ENCODE measurements around the gene NAAA. TPM values are rescaled to one million over a fixed set of nuclear protein-coding genes. Genes with fewer than 3 reads are reported as not detected.

NAAA gene
- total and polyA plus RNA-seq, 9 of the 15 experiments (the other 6 are each of a cell fraction or from before 2014, with no cell fraction given), result 1.3 to 7.9 (median 5.9) TPM

- no peak for TF ChIP-seq GMEB1 (CRISPR knock-in tag; IDR thresholded peaks at IDR 0.05)
Measured at GRCh38 chr4:75867130-75867529, 73.7 kb downstream of the NAAA start (continued).

Other genes with a start within 250 kb of the NAAA start
Only the 7 nearest of the 8 such genes appear.
- gene PPEF2, start 38.6 kb downstream of the NAAA start, total RNA-seq (2014; rRNA removed), result not detected in 2 replicates
- not detected in 2 replicates for gene PPEF2, start 38.6 kb downstream of the NAAA start, total RNA-seq (2014; rRNA removed; fragmentation: Illumina TruSeq; extraction: Trizol)
- gene PPEF2, start 38.6 kb downstream of the NAAA start, total RNA-seq (2015; rRNA removed; fragmentation: Illumina TruSeq; extraction: Trizol), result not detected in 2 replicates
- gene PPEF2, start 38.6 kb downstream of the NAAA start, total RNA-seq (2021), result not detected in 2 replicates
- not detected in 2 replicates for gene PPEF2, start 38.6 kb downstream of the NAAA start, polyA plus RNA-seq (2011; rRNA removed)
- not detected in 2 replicates for gene PPEF2, start 38.6 kb downstream of the NAAA start, polyA plus RNA-seq (2014; fragmentation: Illumina TruSeq; extraction: Trizol)
- not detected for gene PPEF2, start 38.6 kb downstream of the NAAA start, polyA plus RNA-seq (2014; fragmentation: Nextera tagmentation; extraction: Ambion mirVana)
- not detected in 2 replicates for gene PPEF2, start 38.6 kb downstream of the NAAA start, polyA plus RNA-seq (2014; rRNA removed)
- 28.2 and 42.6 TPM in 2 replicates for gene SDAD1, start 49.9 kb upstream of the NAAA start, total RNA-seq (2014; rRNA removed)
- 54.1 and 64.9 TPM in 2 replicates for gene SDAD1, start 49.9 kb upstream of the NAAA start, total RNA-seq (2014; rRNA removed; fragmentation: Illumina TruSeq; extraction: Trizol)
- 46.6 and 48.6 TPM in 2 replicates for gene SDAD1, start 49.9 kb upstream of the NAAA start, total RNA-seq (2015; rRNA removed; fragmentation: Illumina TruSeq; extraction: Trizol)
- gene SDAD1, start 49.9 kb upstream of the NAAA start, total RNA-seq (2021), result 47.8 and 54.3 TPM in 2 replicates
- 21.7 and 30.4 TPM in 2 replicates for gene SDAD1, start 49.9 kb upstream of the NAAA start, polyA plus RNA-seq (2011; rRNA removed)
- gene SDAD1, start 49.9 kb upstream of the NAAA start, polyA plus RNA-seq (2014; fragmentation: Illumina TruSeq; extraction: Trizol), result 57.4 and 61.7 TPM in 2 replicates
- 100 to 1,000 TPM in 1 of 2 experiments, 10 to 100 TPM in 1; 71.4 to 115 TPM for gene SDAD1, start 49.9 kb upstream of the NAAA start, polyA plus RNA-seq (2014; fragmentation: Nextera tagmentation; extraction: Ambion mirVana)
- 30.3 and 32.1 TPM in 2 replicates for gene SDAD1, start 49.9 kb upstream of the NAAA start, polyA plus RNA-seq (2014; rRNA removed)
- not detected in 2 replicates for gene CXCL9, start 66.5 kb upstream of the NAAA start, total RNA-seq (2014; rRNA removed)
- not detected in 2 replicates for gene CXCL9, start 66.5 kb upstream of the NAAA start, total RNA-seq (2014; rRNA removed; fragmentation: Illumina TruSeq; extraction: Trizol)
- not detected in 2 replicates for gene CXCL9, start 66.5 kb upstream of the NAAA start, total RNA-seq (2015; rRNA removed; fragmentation: Illumina TruSeq; extraction: Trizol)
- not detected in 2 replicates for gene CXCL9, start 66.5 kb upstream of the NAAA start, total RNA-seq (2021)
- not detected in 2 replicates for gene CXCL9, start 66.5 kb upstream of the NAAA start, polyA plus RNA-seq (2011; rRNA removed)
- gene CXCL9, start 66.5 kb upstream of the NAAA start, polyA plus RNA-seq (2014; fragmentation: Illumina TruSeq; extraction: Trizol), result not detected in 2 replicates
- gene CXCL9, start 66.5 kb upstream of the NAAA start, polyA plus RNA-seq (2014; fragmentation: Nextera tagmentation; extraction: Ambion mirVana), result not detected
- not detected in 2 replicates for gene CXCL9, start 66.5 kb upstream of the NAAA start, polyA plus RNA-seq (2014; rRNA removed)
- gene CXCL10, start 82.5 kb upstream of the NAAA start, total RNA-seq (2014; rRNA removed), result not detected in 2 replicates
- gene CXCL10, start 82.5 kb upstream of the NAAA start, total RNA-seq (2014; rRNA removed; fragmentation: Illumina TruSeq; extraction: Trizol), result not detected in 2 replicates
- gene CXCL10, start 82.5 kb upstream of the NAAA start, total RNA-seq (2015; rRNA removed; fragmentation: Illumina TruSeq; extraction: Trizol), result 0.15 TPM in 1 of 2 replicates, not detected in the other
- gene CXCL10, start 82.5 kb upstream of the NAAA start, total RNA-seq (2021), result 0.18 TPM in 1 of 2 replicates, not detected in the other
- not detected in 2 replicates for gene CXCL10, start 82.5 kb upstream of the NAAA start, polyA plus RNA-seq (2011; rRNA removed)
- not detected in 2 replicates for gene CXCL10, start 82.5 kb upstream of the NAAA start, polyA plus RNA-seq (2014; fragmentation: Illumina TruSeq; extraction: Trizol)
- under 1 TPM in 1 of 2 experiments, not detected in 1; 0.06 TPM for gene CXCL10, start 82.5 kb upstream of the NAAA start, polyA plus RNA-seq (2014; fragmentation: Nextera tagmentation; extraction: Ambion mirVana)
- 0.08 TPM in 1 of 2 replicates, not detected in the other for gene CXCL10, start 82.5 kb upstream of the NAAA start, polyA plus RNA-seq (2014; rRNA removed)
- gene CXCL11, start 95.1 kb upstream of the NAAA start, total RNA-seq (2014; rRNA removed), result 3.3 and 4.5 TPM in 2 replicates
- gene CXCL11, start 95.1 kb upstream of the NAAA start, total RNA-seq (2014; rRNA removed; fragmentation: Illumina TruSeq; extraction: Trizol), result 6.8 and 8.9 TPM in 2 replicates
- gene CXCL11, start 95.1 kb upstream of the NAAA start, total RNA-seq (2015; rRNA removed; fragmentation: Illumina TruSeq; extraction: Trizol), result 3.8 and 6.1 TPM in 2 replicates
- gene CXCL11, start 95.1 kb upstream of the NAAA start, total RNA-seq (2021), result 4.0 and 4.5 TPM in 2 replicates
- gene CXCL11, start 95.1 kb upstream of the NAAA start, polyA plus RNA-seq (2011; rRNA removed), result 0.41 and 5.9 TPM in 2 replicates
- 5.8 and 9.1 TPM in 2 replicates for gene CXCL11, start 95.1 kb upstream of the NAAA start, polyA plus RNA-seq (2014; fragmentation: Illumina TruSeq; extraction: Trizol)
- 1 to 10 TPM; 2.1 to 2.3 TPM for gene CXCL11, start 95.1 kb upstream of the NAAA start, polyA plus RNA-seq (2014; fragmentation: Nextera tagmentation; extraction: Ambion mirVana)
- gene CXCL11, start 95.1 kb upstream of the NAAA start, polyA plus RNA-seq (2014; rRNA removed), result 5.6 and 6.2 TPM in 2 replicates
- 0.73 TPM in 1 of 2 replicates, not detected in the other for gene ART3, start 133.7 kb upstream of the NAAA start, total RNA-seq (2014; rRNA removed)
- gene ART3, start 133.7 kb upstream of the NAAA start, total RNA-seq (2014; rRNA removed; fragmentation: Illumina TruSeq; extraction: Trizol), result 0.54 and 0.98 TPM in 2 replicates
- 0.75 and 0.76 TPM in 2 replicates for gene ART3, start 133.7 kb upstream of the NAAA start, total RNA-seq (2015; rRNA removed; fragmentation: Illumina TruSeq; extraction: Trizol)
- 0.54 and 0.69 TPM in 2 replicates for gene ART3, start 133.7 kb upstream of the NAAA start, total RNA-seq (2021)
- gene ART3, start 133.7 kb upstream of the NAAA start, polyA plus RNA-seq (2011; rRNA removed), result 0.12 and 1.4 TPM in 2 replicates
- gene ART3, start 133.7 kb upstream of the NAAA start, polyA plus RNA-seq (2014; fragmentation: Illumina TruSeq; extraction: Trizol), result 0.46 and 1.3 TPM in 2 replicates
- 1 to 10 TPM; 1.1 to 1.3 TPM for gene ART3, start 133.7 kb upstream of the NAAA start, polyA plus RNA-seq (2014; fragmentation: Nextera tagmentation; extraction: Ambion mirVana)
- 1.00 and 1.1 TPM in 2 replicates for gene ART3, start 133.7 kb upstream of the NAAA start, polyA plus RNA-seq (2014; rRNA removed)
- gene NUP54, start 207.4 kb upstream of the NAAA start, total RNA-seq (2014; rRNA removed), result 42.5 and 58.8 TPM in 2 replicates
- gene NUP54, start 207.4 kb upstream of the NAAA start, total RNA-seq (2014; rRNA removed; fragmentation: Illumina TruSeq; extraction: Trizol), result 94.6 and 113 TPM in 2 replicates
- gene NUP54, start 207.4 kb upstream of the NAAA start, total RNA-seq (2015; rRNA removed; fragmentation: Illumina TruSeq; extraction: Trizol), result 81.2 and 83.4 TPM in 2 replicates
- 67.7 and 70.2 TPM in 2 replicates for gene NUP54, start 207.4 kb upstream of the NAAA start, total RNA-seq (2021)
- gene NUP54, start 207.4 kb upstream of the NAAA start, polyA plus RNA-seq (2011; rRNA removed), result 89.3 and 115 TPM in 2 replicates
- 65.0 and 70.5 TPM in 2 replicates for gene NUP54, start 207.4 kb upstream of the NAAA start, polyA plus RNA-seq (2014; fragmentation: Illumina TruSeq; extraction: Trizol)
- 10 to 100 TPM; 29.6 to 43.1 TPM for gene NUP54, start 207.4 kb upstream of the NAAA start, polyA plus RNA-seq (2014; fragmentation: Nextera tagmentation; extraction: Ambion mirVana)
- gene NUP54, start 207.4 kb upstream of the NAAA start, polyA plus RNA-seq (2014; rRNA removed), result 55.1 and 57.5 TPM in 2 replicates

All from K562 (cell line).